GM10266 (cell line): ENCODE measurements around the gene TCF12.

ENCODE experiments used
- DNase-seq: peaks from one replicate; pipeline ENCODE4 v3.0.0; 2012; ENCODE audit errors: extremely low spot score
- CTCF ChIP-seq: IDR thresholded peaks from 2 replicates; pipeline ENCODE4 v1.5.1; 2012; ENCODE audit warnings: mild to moderate bottlenecking, low read depth; ENCODE audit not compliant: control insufficient read depth, insufficient read depth; ENCODE audit errors: missing control alignments

TCF12 gene

GRCh38 chr15:57185507-57186074 lies 267.1 kb downstream of the TCF12 start:
- TF ChIP-seq CTCF, result no peak

GRCh38 chr15:57189466-57189865 lies 271.0 kb downstream of the TCF12 start:
- no peak for DNase-seq
- no peak for TF ChIP-seq CTCF

More at GRCh38 chr15:57185507-57186074, 267.1 kb downstream of the TCF12 start:
- no peak for DNase-seq

GRCh38 chr15:57190208-57190607 lies 271.8 kb downstream of the TCF12 start:
- TF ChIP-seq CTCF, result no peak
- peak; percentile 4 for DNase-seq

GRCh38 chr15:57193161-57193560 lies 274.7 kb downstream of the TCF12 start:
- TF ChIP-seq CTCF, result no peak
- no peak for DNase-seq

- no peak for TF ChIP-seq CTCF
- DNase-seq, result no peak
Measured at GRCh38 chr15:57195326-57195725, 276.9 kb downstream of the TCF12 start.

- no peak for TF ChIP-seq CTCF
- DNase-seq, result no peak
Measured at GRCh38 chr15:57196865-57197264, 278.4 kb downstream of the TCF12 start.

- no peak for TF ChIP-seq CTCF
- DNase-seq, result no peak
Measured at GRCh38 chr15:57198131-57198530, 279.7 kb downstream of the TCF12 start.
